Karpas-422 (cell line): Measurements from ENCODE around the gene RNF11. TPM values are rescaled to one million over a fixed set of nuclear protein-coding genes. Genes with fewer than 3 reads are reported as not detected.
"Not testable (repeated sequence)": the region's sequence is repeated elsewhere in the genome, so short reads cannot be mapped to it uniquely, and the experiment has no call there.

Experiments used
- DNase-seq: peaks from one replicate; pipeline ENCODE4 v3.0.0-alpha.2; 2015
- H2AFZ ChIP-seq: fragments of 200-600 bp; sonication (generic); 2 replicates; pipeline ENCODE4 v1.6.1; 2014; ENCODE audit warnings: antibody characterized with exemption, low read length, mixed read lengths
- H3K27ac ChIP-seq: fragments of 200-600 bp; sonication (generic); 2 replicates; pipeline ENCODE4 v1.5.1; 2014; ENCODE audit warnings: mild to moderate bottlenecking, low read length, moderate library complexity
- H3K27me3 ChIP-seq: fragments of 200-600 bp; sonication (generic); 2 replicates; pipeline ENCODE4 v1.6.1; 2014; ENCODE audit warnings: low read length, mixed read lengths
- H3K36me3 ChIP-seq: fragments of 200-600 bp; sonication (generic); 2 replicates; pipeline ENCODE4 v1.6.1; 2014; ENCODE audit warnings: low read length, mixed read lengths; ENCODE audit not compliant: insufficient read depth
- H3K4me1 ChIP-seq: fragments of 200-600 bp; sonication (generic); 2 replicates; pipeline ENCODE4 v1.6.1; 2014; ENCODE audit warnings: mild to moderate bottlenecking, low read length, mixed read lengths
- H3K4me2 ChIP-seq: fragments of 200-600 bp; sonication (generic); 2 replicates; pipeline ENCODE4 v1.6.1; 2014; ENCODE audit warnings: low read length, low read depth, mild to moderate bottlenecking; ENCODE audit not compliant: poor library complexity, severe bottlenecking
- H3K4me3 ChIP-seq: fragments of 200-600 bp; sonication (generic); 2 replicates; pipeline ENCODE4 v1.5.1; 2014; ENCODE audit warnings: mild to moderate bottlenecking, antibody characterized with exemption, low read length, mixed read lengths
- H3K79me2 ChIP-seq: fragments of 200-600 bp; sonication (generic); 2 replicates; pipeline ENCODE4 v1.6.1; 2014; ENCODE audit warnings: mild to moderate bottlenecking, low read length, mixed read lengths
- H3K9ac ChIP-seq: fragments of 200-600 bp; sonication (generic); 2 replicates; pipeline ENCODE4 v1.6.0; 2014; ENCODE audit warnings: low read length
- H3K9me2 ChIP-seq: fragments of 200-600 bp; sonication (generic), shearing (Covaris generic); replicated peaks from 2 replicates; pipeline ENCODE4 v1.6.0; 2014; ENCODE audit warnings: mild to moderate bottlenecking, low read length, moderate library complexity; ENCODE audit not compliant: insufficient read depth
- H3K9me3 ChIP-seq: fragments of 300-700, 200-600 bp; sonication (generic); 2 replicates; pipeline ENCODE4 v1.6.1; 2014; ENCODE audit warnings: low read length, mixed read lengths
- H4K20me1 ChIP-seq: fragments of 200-600 bp; sonication (generic); 2 replicates; pipeline ENCODE4 v1.6.1; 2014; ENCODE audit warnings: mild to moderate bottlenecking, antibody characterized with exemption, low read length, low read depth; ENCODE audit not compliant: insufficient read depth
- total RNA-seq: library from RNA; depleted of rRNA; stranded (reverse); fragments of >200 nt; shearing (Covaris generic); gene quantifications from 2 replicates; pipeline ENCODE4 v1.2.3, GENCODE V29; 2014; ENCODE audit warnings: low replicate concordance

Gene RNF11
- total RNA-seq, 1 experiment from 2014 or later = 12.3 TPM

DNA sequence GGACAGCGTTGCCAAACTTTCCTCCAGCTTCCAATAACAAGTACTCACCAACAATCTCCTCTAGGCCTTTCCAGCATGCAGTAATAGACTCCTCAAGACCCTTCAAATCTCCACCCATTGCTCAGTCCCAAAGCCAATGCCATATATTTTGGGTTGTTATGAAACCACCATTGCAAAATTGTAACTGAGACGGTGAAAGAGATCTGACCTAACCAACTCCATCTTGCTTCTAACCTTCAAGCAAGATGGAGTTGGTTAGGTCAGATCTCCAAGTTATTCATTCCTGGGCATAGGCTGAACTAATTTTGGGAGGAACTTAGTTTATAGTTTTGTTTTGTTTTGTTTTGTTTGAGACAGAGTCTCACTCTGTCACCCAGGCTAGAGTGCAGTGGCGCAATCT, 14.5 kb upstream of the RNF11 start:
- not testable (repeated sequence) for H3K4me2 ChIP-seq, H3K36me3 ChIP-seq, H3K27me3 ChIP-seq, H3K4me3 ChIP-seq, H3K9me3 ChIP-seq, H2AFZ ChIP-seq, H4K20me1 ChIP-seq, H3K27ac ChIP-seq, H3K79me2 ChIP-seq, H3K9me2 ChIP-seq, H3K9ac ChIP-seq, DNase-seq, H3K4me1 ChIP-seq

- Histone ChIP-seq H3K27me3 (no peaks in the 10 kb centered on the region), H3K9me2 (no peaks in the 10 kb centered on the region), H3K4me2 (no peak overlapping the region), H3K9me3 (no peaks in the 10 kb centered on the region), H3K9ac (no peak overlapping the region), H3K27ac (no peak overlapping the region), H4K20me1 (no peaks in the 10 kb centered on the region), H3K4me1 (no peaks in the 10 kb centered on the region), H3K4me3 (no peak overlapping the region), H2AFZ (no peak overlapping the region), H3K36me3 (no peaks in the 10 kb centered on the region), H3K79me2 (no peaks in the 10 kb centered on the region)
- no peak for DNase-seq
Observed at GRCh38 chr1:51222136-51222787, 13.8 kb upstream of the RNF11 start.

- H4K20me1 ChIP-seq = no peaks in the 10 kb centered on the region
- H3K27ac ChIP-seq = no peak overlapping the region
- H3K4me2 ChIP-seq = no peak overlapping the region
- H3K4me3 ChIP-seq = no peak overlapping the region
- H3K9me2 ChIP-seq = no peaks in the 10 kb centered on the region
- no peaks in the 10 kb centered on the region for H3K4me1 ChIP-seq
- no peaks in the 10 kb centered on the region for H3K9me3 ChIP-seq
- H3K36me3 ChIP-seq = no peaks in the 10 kb centered on the region
- DNase-seq = no peak
- H2AFZ ChIP-seq = no peak overlapping the region
- no peaks in the 10 kb centered on the region for H3K79me2 ChIP-seq
- H3K27me3 ChIP-seq = no peaks in the 10 kb centered on the region
- H3K9ac ChIP-seq = no peak overlapping the region
Observed at GRCh38 chr1:51222809-51223208, 13.3 kb upstream of the RNF11 start.

GRCh38 chr1:51224255-51224654, 11.8 kb upstream of the RNF11 start:
- Histone ChIP-seq H3K36me3 (no peaks in the 10 kb centered on the region), H4K20me1 (no peaks in the 10 kb centered on the region), H3K79me2 (no peaks in the 10 kb centered on the region), H3K4me2 (no peak overlapping the region), H3K27ac (no peak overlapping the region), H3K9ac (no peak overlapping the region), H3K9me3 (no peaks in the 10 kb centered on the region), H2AFZ (no peak overlapping the region), H3K9me2 (no peaks in the 10 kb centered on the region), H3K4me3 (no peak overlapping the region), H3K27me3 (no peaks in the 10 kb centered on the region), H3K4me1 (no peaks in the 10 kb centered on the region)
- no peak for DNase-seq

DNA sequence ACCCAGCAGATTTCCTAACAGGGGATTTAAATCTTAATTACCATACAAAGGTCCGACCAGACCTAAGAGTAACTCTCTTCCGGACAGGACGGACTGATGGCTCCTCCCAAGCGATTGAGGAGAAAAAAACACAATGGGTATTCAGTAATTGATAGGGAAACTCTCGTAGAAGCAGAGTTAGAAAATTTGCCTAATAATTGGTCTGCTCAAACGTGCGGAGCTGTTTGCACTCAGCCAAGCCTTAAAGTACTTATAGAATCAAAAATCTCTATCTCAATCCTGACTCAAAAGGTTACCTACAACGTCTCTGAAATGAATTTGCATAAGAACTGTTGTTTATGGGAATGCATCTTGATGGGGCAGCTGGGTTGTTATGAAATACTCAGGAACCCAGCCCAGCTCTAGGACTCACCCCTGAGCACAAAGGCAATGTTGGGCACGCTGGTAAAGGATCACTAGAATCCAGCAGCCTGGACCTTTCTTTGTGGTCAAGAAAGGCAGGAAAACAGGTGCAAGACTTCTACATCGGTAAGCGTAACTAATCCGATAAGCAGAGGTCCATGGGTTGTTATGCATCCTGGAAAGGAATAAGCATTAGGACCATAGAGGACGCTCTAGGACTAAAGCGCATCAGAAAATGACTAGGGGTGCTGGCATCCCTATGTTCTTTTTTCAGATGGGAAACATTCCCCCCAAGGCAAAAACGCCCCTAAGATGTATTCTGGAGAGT, 8.7 kb upstream of the RNF11 start:
- not testable (repeated sequence) for H3K9ac ChIP-seq, H3K4me1 ChIP-seq, H3K79me2 ChIP-seq, H3K27me3 ChIP-seq, H3K9me2 ChIP-seq, H4K20me1 ChIP-seq, DNase-seq, H3K4me3 ChIP-seq, H3K36me3 ChIP-seq, H2AFZ ChIP-seq, H3K9me3 ChIP-seq, H3K4me2 ChIP-seq, H3K27ac ChIP-seq

- H3K4me3 ChIP-seq, H3K9me2 ChIP-seq, H4K20me1 ChIP-seq, H3K27me3 ChIP-seq, DNase-seq, H3K36me3 ChIP-seq, H3K9me3 ChIP-seq, H3K4me1 ChIP-seq, H2AFZ ChIP-seq, H3K9ac ChIP-seq, H3K27ac ChIP-seq, H3K4me2 ChIP-seq, H3K79me2 ChIP-seq: not testable (repeated sequence)
Observed at GRCh38 chr1:51228471-51228870, 7.6 kb upstream of the RNF11 start.

DNA sequence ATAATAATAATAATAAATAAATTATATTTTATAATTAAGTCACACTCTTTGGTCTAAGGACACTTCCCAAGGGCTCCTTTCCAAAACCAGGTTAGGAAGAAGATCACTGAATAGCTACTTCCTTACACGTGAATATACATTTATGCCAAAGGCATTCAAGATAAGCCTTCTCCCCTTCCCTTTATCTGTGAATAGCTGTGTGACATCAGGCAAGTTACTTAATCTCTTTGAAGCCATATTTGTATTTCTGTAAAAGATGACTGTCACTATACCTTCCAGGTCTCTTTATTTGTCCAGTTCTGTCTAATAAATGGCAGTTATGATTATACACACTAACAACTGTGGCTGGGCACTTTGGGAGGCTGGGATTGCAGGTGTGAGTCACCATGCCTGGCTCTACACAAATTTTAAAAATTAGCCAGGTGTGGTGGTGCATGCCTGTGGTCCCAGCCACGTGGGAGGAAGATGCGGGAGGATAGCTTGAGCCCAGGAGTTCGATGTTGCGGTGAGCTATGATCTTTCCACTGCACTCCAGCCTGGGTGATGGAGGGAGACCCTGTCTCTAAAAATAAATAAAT, 5.5 kb upstream of the RNF11 start:
- H3K27me3 ChIP-seq = no peaks in the 10 kb centered on the region
- no peaks in the 10 kb centered on the region for H3K36me3 ChIP-seq
- H3K9me3 ChIP-seq = no peaks in the 10 kb centered on the region
- H4K20me1 ChIP-seq = no peaks in the 10 kb centered on the region
- H3K27ac ChIP-seq = no peak overlapping the region
- no peak overlapping the region for H3K4me3 ChIP-seq
- peaks cover 16% of the 10 kb centered on the region for H3K4me1 ChIP-seq
- no peak overlapping the region for H2AFZ ChIP-seq
- H3K9me2 ChIP-seq = no peaks in the 10 kb centered on the region
- H3K4me2 ChIP-seq = no peak overlapping the region
- H3K79me2 ChIP-seq = no peaks in the 10 kb centered on the region
- DNase-seq = no peak
- H3K9ac ChIP-seq = no peak overlapping the region

DNA sequence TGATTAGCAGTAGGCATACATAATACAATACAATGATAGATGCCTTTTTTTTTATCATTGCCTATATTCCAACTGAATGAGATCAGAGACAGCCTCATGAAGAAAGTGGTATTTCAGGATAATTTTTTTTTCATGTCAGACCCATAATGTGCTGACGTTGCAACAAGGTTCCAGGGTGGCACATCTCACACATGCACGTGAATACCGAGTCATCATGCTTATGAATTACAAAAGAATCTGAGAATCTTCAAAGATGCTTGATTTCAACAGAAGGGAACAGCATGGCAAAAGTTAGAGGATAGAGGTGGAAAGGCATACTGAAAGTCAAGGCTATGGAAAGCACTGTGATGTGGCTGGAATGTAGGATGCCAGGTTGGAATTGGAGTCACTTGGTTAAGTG, 5.0 kb upstream of the RNF11 start:
- no peaks in the 10 kb centered on the region for H4K20me1 ChIP-seq
- DNase-seq = no peak
- peaks cover 19% of the 10 kb centered on the region for H3K4me1 ChIP-seq
- no peak overlapping the region for H2AFZ ChIP-seq
- H3K9me2 ChIP-seq = no peaks in the 10 kb centered on the region
- no peaks in the 10 kb centered on the region for H3K27me3 ChIP-seq
- H3K4me3 ChIP-seq = no peak overlapping the region
- no peaks in the 10 kb centered on the region for H3K79me2 ChIP-seq
- H3K36me3 ChIP-seq = no peaks in the 10 kb centered on the region
- no peak overlapping the region for H3K4me2 ChIP-seq
- H3K9ac ChIP-seq = no peak overlapping the region
- H3K27ac ChIP-seq = no peak overlapping the region
- H3K9me3 ChIP-seq = no peaks in the 10 kb centered on the region
